GM21619 (cell line): ENCODE measurements around the gene RPS6KA6.
"Not testable (repeated sequence)": the region's sequence is repeated elsewhere in the genome, so short reads cannot be mapped to it uniquely, and the experiment has no call there.

ENCODE experiments used
- ATAC-seq: cut with Tn5 transposase; IDR thresholded peaks from one replicate; pipeline ENCODE4 v1.9.1; 2021; ENCODE audit not compliant: unreplicated experiment

The RPS6KA6 gene

GRCh38 chrX:84165711-84166110, 22.3 kb downstream of the RPS6KA6 start:
- no peak for ATAC-seq

- ATAC-seq: no peak
Measured at GRCh38 chrX:84162401-84162800, 25.6 kb downstream of the RPS6KA6 start.

- no peak for ATAC-seq
Measured at GRCh38 chrX:84161641-84162040, 26.4 kb downstream of the RPS6KA6 start.

- no peak for ATAC-seq
Measured at GRCh38 chrX:84160736-84161135, 27.3 kb downstream of the RPS6KA6 start.

- no peak for ATAC-seq
Measured at GRCh38 chrX:84156821-84157220, 31.2 kb downstream of the RPS6KA6 start.

- no peak for ATAC-seq
Measured at GRCh38 chrX:84155938-84156337, 32.1 kb downstream of the RPS6KA6 start.

GRCh38 chrX:84153538-84153937, 34.5 kb downstream of the RPS6KA6 start:
- ATAC-seq: no peak

GRCh38 chrX:84144991-84145390, 43.0 kb downstream of the RPS6KA6 start:
- no peak for ATAC-seq

GRCh38 chrX:84144281-84144680, 43.7 kb downstream of the RPS6KA6 start:
- no peak for ATAC-seq

GRCh38 chrX:84133023-84133422, 55.0 kb downstream of the RPS6KA6 start:
- ATAC-seq: no peak

- ATAC-seq: no peak
Measured at GRCh38 chrX:84123585-84123984, 64.4 kb downstream of the RPS6KA6 start.

- no peak for ATAC-seq
Measured at GRCh38 chrX:84118769-84119168, 69.2 kb downstream of the RPS6KA6 start.

- no peak for ATAC-seq
Measured at GRCh38 chrX:84118315-84118714, 69.7 kb downstream of the RPS6KA6 start.

- ATAC-seq: no peak
Measured at GRCh38 chrX:84108584-84108983, 79.4 kb downstream of the RPS6KA6 start.

- ATAC-seq: no peak
Measured at GRCh38 chrX:84099120-84099519, 88.9 kb downstream of the RPS6KA6 start.

- not testable (repeated sequence) for ATAC-seq
Measured at GRCh38 chrX:84079479-84080197, 108.4 kb downstream of the RPS6KA6 start.

GRCh38 chrX:84078991-84079390, 109.0 kb downstream of the RPS6KA6 start:
- no peak for ATAC-seq

- no peak for ATAC-seq
Measured at GRCh38 chrX:84064814-84065213, 123.2 kb downstream of the RPS6KA6 start.

GRCh38 chrX:84064164-84064563, 123.8 kb downstream of the RPS6KA6 start:
- ATAC-seq: no peak

GRCh38 chrX:84047339-84047738, 140.7 kb downstream of the RPS6KA6 start:
- ATAC-seq: no peak

GRCh38 chrX:84046403-84046984, 141.5 kb downstream of the RPS6KA6 start:
- ATAC-seq: peak; percentile 83

GRCh38 chrX:84044051-84044450, 143.9 kb downstream of the RPS6KA6 start:
- ATAC-seq: no peak
